HCT116 (cell line): ENCODE measurements around the gene ATG4B.

ENCODE experiments used
- EGR1 ChIP-seq: IDR thresholded peaks from 2 replicates; pipeline ENCODE4 v1.6.1; 2012; ENCODE audit warnings: low read depth
- EZH2 ChIP-seq: fragments of 200-600 bp; sonication (generic); IDR thresholded peaks from 2 replicates; pipeline ENCODE4 v1.6.1; 2017; ENCODE audit warnings: antibody characterized with exemption, mixed run types
- POLR2A ChIP-seq: IDR thresholded peaks from 2 replicates; pipeline ENCODE4 v1.7.0; 2011; ENCODE audit warnings: borderline replicate concordance; ENCODE audit not compliant: insufficient read depth, insufficient read length; ENCODE audit errors: extremely low read depth
- RAD21 ChIP-seq: IDR thresholded peaks from 2 replicates; pipeline ENCODE4 v1.6.1; 2012; ENCODE audit warnings: low read depth, mild to moderate bottlenecking
- ZNF274 ChIP-seq: fragments of 200-500 bp; sonication (Bioruptor generic); IDR thresholded peaks from 2 replicates; pipeline ENCODE4 v1.6.1; 2014; ENCODE audit warnings: mild to moderate bottlenecking, low read depth, low read length, inconsistent platforms
- TF ChIP-seq, protein P1 (sequence below), 3 experiments: fragments of 200-600 bp in 1 of 3; sonication (generic) in 1 of 3; IDR thresholded peaks in 2 of 3; conservative IDR thresholded peaks in 1 of 3; 2 replicates each; pipeline ENCODE4 v1.5.1; 2012 to 2017; ENCODE audit warnings: low read depth in 2 of 3, low read length in 2 of 3, antibody characterized with exemption in 1 of 3, borderline replicate concordance in 1 of 3, control low read depth in 1 of 3, mild to moderate bottlenecking in 1 of 3, mixed read lengths in 1 of 3, mixed run types in 1 of 3, moderate library complexity in 1 of 3; ENCODE audit not compliant: insufficient read depth in 1 of 3
- TF ChIP-seq, protein P2 (sequence below): IDR thresholded peaks from 2 replicates; pipeline ENCODE4 v1.6.1; 2011; ENCODE audit warnings: mild to moderate bottlenecking, low read length, moderate library complexity; ENCODE audit not compliant: insufficient replicate concordance; ENCODE audit errors: extremely low read depth
- TF ChIP-seq, protein P3 (sequence below): IDR thresholded peaks from 2 replicates; pipeline ENCODE4 v1.6.1; 2012
- TF ChIP-seq, protein P4 (sequence below): IDR thresholded peaks from 2 replicates; pipeline ENCODE4 v1.6.1; 2012

DNA sequence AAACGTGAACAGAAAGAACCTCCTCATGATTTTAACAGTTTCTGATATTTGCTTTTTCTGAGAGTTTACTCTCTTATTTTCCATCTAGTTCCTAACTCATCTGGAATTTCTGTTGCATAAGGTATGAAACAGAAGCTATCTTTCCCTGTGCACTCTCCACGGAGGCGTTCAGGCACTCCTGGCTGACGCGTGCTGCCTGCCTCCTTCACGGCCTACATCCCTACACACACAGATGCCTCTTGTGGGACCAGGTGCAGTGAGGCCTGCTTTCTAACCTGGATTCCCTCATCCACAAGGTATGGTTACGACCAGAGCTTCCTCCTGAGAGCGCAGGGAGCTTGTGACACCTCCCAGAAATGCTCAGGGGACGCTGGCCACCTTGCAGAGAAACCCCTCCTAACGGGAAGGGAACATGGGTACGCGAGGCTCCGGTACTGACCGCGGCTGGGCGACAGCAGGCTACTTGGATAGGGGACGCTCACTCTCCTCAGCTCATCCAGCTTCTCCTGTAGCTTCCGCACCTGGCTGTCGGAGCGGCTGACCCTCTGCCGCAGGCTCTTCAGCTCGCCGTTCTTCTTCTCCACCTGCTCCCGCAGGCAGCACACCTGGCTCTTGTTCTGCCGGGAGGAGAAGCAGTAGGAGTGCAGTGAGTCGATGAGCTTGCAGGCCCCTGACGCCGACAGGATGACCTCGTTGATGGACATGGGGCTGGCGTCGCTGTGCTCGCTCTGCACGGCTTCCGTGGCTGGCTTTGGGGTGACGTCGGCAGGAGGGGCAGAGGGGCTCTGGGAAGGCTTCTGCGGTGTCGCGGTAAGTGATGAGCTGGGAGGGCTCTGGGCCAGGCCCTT, 4.8 kb upstream of the ATG4B start:
- TF ChIP-seq POLR2A (no peak), RAD21 (no peak), ZNF274 (no peak), EZH2 (no peak), EGR1 (no peak)
- TF ChIP-seq, protein P1, sequence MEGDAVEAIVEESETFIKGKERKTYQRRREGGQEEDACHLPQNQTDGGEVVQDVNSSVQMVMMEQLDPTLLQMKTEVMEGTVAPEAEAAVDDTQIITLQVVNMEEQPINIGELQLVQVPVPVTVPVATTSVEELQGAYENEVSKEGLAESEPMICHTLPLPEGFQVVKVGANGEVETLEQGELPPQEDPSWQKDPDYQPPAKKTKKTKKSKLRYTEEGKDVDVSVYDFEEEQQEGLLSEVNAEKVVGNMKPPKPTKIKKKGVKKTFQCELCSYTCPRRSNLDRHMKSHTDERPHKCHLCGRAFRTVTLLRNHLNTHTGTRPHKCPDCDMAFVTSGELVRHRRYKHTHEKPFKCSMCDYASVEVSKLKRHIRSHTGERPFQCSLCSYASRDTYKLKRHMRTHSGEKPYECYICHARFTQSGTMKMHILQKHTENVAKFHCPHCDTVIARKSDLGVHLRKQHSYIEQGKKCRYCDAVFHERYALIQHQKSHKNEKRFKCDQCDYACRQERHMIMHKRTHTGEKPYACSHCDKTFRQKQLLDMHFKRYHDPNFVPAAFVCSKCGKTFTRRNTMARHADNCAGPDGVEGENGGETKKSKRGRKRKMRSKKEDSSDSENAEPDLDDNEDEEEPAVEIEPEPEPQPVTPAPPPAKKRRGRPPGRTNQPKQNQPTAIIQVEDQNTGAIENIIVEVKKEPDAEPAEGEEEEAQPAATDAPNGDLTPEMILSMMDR (IDR thresholded peaks at IDR 0.05 in 2 of 3, conservative IDR thresholded peaks at IDR 0.05 in 1 of 3; ENCODE audit: borderline replicate concordance in 1 of 3, insufficient read depth in 1 of 3, low read depth in 2 of 3, low read length in 2 of 3) = no peak
- TF ChIP-seq, protein P2, sequence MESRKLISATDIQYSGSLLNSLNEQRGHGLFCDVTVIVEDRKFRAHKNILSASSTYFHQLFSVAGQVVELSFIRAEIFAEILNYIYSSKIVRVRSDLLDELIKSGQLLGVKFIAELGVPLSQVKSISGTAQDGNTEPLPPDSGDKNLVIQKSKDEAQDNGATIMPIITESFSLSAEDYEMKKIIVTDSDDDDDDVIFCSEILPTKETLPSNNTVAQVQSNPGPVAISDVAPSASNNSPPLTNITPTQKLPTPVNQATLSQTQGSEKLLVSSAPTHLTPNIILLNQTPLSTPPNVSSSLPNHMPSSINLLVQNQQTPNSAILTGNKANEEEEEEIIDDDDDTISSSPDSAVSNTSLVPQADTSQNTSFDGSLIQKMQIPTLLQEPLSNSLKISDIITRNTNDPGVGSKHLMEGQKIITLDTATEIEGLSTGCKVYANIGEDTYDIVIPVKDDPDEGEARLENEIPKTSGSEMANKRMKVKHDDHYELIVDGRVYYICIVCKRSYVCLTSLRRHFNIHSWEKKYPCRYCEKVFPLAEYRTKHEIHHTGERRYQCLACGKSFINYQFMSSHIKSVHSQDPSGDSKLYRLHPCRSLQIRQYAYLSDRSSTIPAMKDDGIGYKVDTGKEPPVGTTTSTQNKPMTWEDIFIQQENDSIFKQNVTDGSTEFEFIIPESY = no peak
- TF ChIP-seq, protein P3, sequence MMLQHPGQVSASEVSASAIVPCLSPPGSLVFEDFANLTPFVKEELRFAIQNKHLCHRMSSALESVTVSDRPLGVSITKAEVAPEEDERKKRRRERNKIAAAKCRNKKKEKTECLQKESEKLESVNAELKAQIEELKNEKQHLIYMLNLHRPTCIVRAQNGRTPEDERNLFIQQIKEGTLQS = no peak
- TF ChIP-seq, protein P4, sequence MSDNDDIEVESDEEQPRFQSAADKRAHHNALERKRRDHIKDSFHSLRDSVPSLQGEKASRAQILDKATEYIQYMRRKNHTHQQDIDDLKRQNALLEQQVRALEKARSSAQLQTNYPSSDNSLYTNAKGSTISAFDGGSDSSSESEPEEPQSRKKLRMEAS = no peak
